Measurements from ENCODE around the gene WAC.

Gene WAC

GRCh38 chr10:28638392-28638791 lies 105.5 kb downstream of the WAC start:
- TF ChIP-seq EZH2 (IDR thresholded peaks at IDR 0.05; ENCODE audit: borderline replicate concordance, low read length) (no peak), CTCF (IDR thresholded peaks at IDR 0.05; ENCODE audit: low read length) (no peak)
- Histone ChIP-seq H3K9me3 (ENCODE audit: low read length) (no peaks in the 10 kb centered on the region), H3F3A (ENCODE audit: insufficient read depth, low read length) (no peaks in the 10 kb centered on the region), H3K4me3 (ENCODE audit: low read depth, low read length, poor library complexity, severe bottlenecking) (no peak overlapping the region), H4K20me1 (ENCODE audit: insufficient read depth, low read length) (no peaks in the 10 kb centered on the region), H3K9ac (ENCODE audit: low read length) (no peak overlapping the region), H3K9me2 (ENCODE audit: low read depth, low read length) (no peaks in the 10 kb centered on the region), H2AFZ (ENCODE audit: low read length) (no peak overlapping the region), H3K4me1 (ENCODE audit: insufficient read depth, low read length, severe bottlenecking) (no peaks in the 10 kb centered on the region), H3K4me2 (ENCODE audit: low read length) (no peak overlapping the region), H3K36me3 (ENCODE audit: insufficient read depth, low read length) (no peaks in the 10 kb centered on the region), H3K27me3 (ENCODE audit: insufficient read depth, low read length) (no peaks in the 10 kb centered on the region), H3K27ac (ENCODE audit: low read depth, low read length, poor library complexity, severe bottlenecking) (no peak overlapping the region), H3K79me2 (ENCODE audit: insufficient read depth, low read length) (no peaks in the 10 kb centered on the region)

GRCh38 chr10:28640551-28640950 lies 107.6 kb downstream of the WAC start:
- no peaks in the 10 kb centered on the region for H3K79me2 ChIP-seq (ENCODE audit: insufficient read depth, low read length)
- H3K9me2 ChIP-seq (ENCODE audit: low read depth, low read length): no peaks in the 10 kb centered on the region
- H3K4me3 ChIP-seq (ENCODE audit: low read depth, low read length, poor library complexity, severe bottlenecking): no peak overlapping the region
- no peaks in the 10 kb centered on the region for H3K4me1 ChIP-seq (ENCODE audit: insufficient read depth, low read length, severe bottlenecking)
- no peaks in the 10 kb centered on the region for H3K9me3 ChIP-seq (ENCODE audit: low read length)
- H4K20me1 ChIP-seq (ENCODE audit: insufficient read depth, low read length): no peaks in the 10 kb centered on the region
- H3F3A ChIP-seq (ENCODE audit: insufficient read depth, low read length): no peaks in the 10 kb centered on the region
- H2AFZ ChIP-seq (ENCODE audit: low read length): no peak overlapping the region
- no peaks in the 10 kb centered on the region for H3K36me3 ChIP-seq (ENCODE audit: insufficient read depth, low read length)
- no peak for TF ChIP-seq CTCF (IDR thresholded peaks at IDR 0.05; ENCODE audit: low read length)
- TF ChIP-seq EZH2 (IDR thresholded peaks at IDR 0.05; ENCODE audit: borderline replicate concordance, low read length): no peak
- no peak overlapping the region for H3K4me2 ChIP-seq (ENCODE audit: low read length)
- H3K9ac ChIP-seq (ENCODE audit: low read length): no peak overlapping the region
- no peak overlapping the region for H3K27ac ChIP-seq (ENCODE audit: low read depth, low read length, poor library complexity, severe bottlenecking)
- H3K27me3 ChIP-seq (ENCODE audit: insufficient read depth, low read length): no peaks in the 10 kb centered on the region

GRCh38 chr10:28644647-28645046 lies 111.7 kb downstream of the WAC start:
- Histone ChIP-seq H3K27ac (ENCODE audit: low read depth, low read length, poor library complexity, severe bottlenecking) (no peak overlapping the region), H3K79me2 (ENCODE audit: insufficient read depth, low read length) (no peaks in the 10 kb centered on the region), H3K27me3 (ENCODE audit: insufficient read depth, low read length) (no peaks in the 10 kb centered on the region), H3K9me3 (ENCODE audit: low read length) (no peaks in the 10 kb centered on the region), H3K4me1 (ENCODE audit: insufficient read depth, low read length, severe bottlenecking) (no peaks in the 10 kb centered on the region), H3K4me3 (ENCODE audit: low read depth, low read length, poor library complexity, severe bottlenecking) (no peak overlapping the region), H3K9me2 (ENCODE audit: low read depth, low read length) (no peaks in the 10 kb centered on the region), H3K9ac (ENCODE audit: low read length) (no peak overlapping the region), H3K4me2 (ENCODE audit: low read length) (no peak overlapping the region), H3K36me3 (ENCODE audit: insufficient read depth, low read length) (no peaks in the 10 kb centered on the region), H2AFZ (ENCODE audit: low read length) (no peak overlapping the region), H4K20me1 (ENCODE audit: insufficient read depth, low read length) (no peaks in the 10 kb centered on the region), H3F3A (ENCODE audit: insufficient read depth, low read length) (no peaks in the 10 kb centered on the region)
- TF ChIP-seq EZH2 (IDR thresholded peaks at IDR 0.05; ENCODE audit: borderline replicate concordance, low read length) (no peak), CTCF (IDR thresholded peaks at IDR 0.05; ENCODE audit: low read length) (no peak)
